ENCODE data around the gene NPC2. TPM values are rescaled to one million over a fixed set of nuclear protein-coding genes. Genes with fewer than 3 reads are reported as not detected.

Gene NPC2
- total RNA-seq, 6 experiments from 2014 or later: 49.4 to 203 (median 98.0) TPM

DNA sequence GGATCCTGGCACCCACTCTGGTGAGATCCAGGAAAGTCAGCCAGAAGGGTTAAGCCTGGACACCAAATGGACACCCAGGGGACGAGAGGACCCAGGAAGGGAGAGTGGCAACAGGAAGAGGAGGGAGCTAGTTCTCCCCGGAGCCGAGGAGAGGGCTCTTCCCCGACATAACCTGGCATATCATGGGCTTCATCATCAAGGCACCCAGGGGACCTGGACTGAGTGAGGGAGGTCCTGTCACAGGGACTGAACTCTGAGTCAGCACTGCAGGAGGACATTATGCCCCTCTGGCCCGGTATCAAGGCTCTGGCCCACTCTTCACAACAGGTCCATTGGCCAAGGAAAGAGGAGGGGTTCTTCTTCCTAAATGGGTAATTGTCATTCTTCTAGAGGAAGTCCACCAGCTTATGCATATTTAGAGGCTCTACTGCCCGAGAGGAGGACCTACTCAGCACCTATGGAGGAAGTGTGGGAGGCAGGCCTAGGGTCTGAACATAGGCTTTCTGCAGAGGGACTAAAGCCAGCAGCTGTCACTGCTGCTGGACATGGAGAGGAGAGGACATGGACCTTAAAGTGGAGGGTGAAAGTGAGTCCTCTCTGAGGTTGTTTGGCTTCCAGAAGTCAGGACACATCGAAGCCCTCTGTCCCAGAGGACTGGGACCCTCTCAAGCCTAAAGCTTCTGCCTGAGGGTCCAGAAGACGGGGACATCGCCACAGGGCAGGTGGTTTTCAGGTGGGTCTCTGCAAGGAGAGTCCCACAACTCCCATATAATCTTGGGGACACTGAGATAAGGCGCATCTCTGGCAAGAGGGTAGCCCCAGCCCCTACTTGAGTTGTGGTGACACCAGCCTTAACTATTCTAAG is 19.1 kb upstream of the NPC2 start:
- no peaks in the 10 kb centered on the region for H3K27me3 ChIP-seq
- no peak overlapping the region for H3K27ac ChIP-seq
- intact Hi-C loops (cut with DNase I): loop anchor here in 1 of 2 donors (10.0 kb wide), 1 partner anchor 283 kb away; no protein-coding TSS in a partner anchor
- H3K4me1 ChIP-seq: no peaks in the 10 kb centered on the region
- no peak for ATAC-seq
- H3K4me3 ChIP-seq: no peak overlapping the region
- H3K9me3 ChIP-seq: no peaks in the 10 kb centered on the region
- peak in 2 of 3 donors; percentile 14 to 24 for DNase-seq
- WGBS (ENCODE audit: insufficient coverage, low coverage, low lambda C conversion rate, missing lambda C conversion rate): 67% methylated on average over 4 of the region's 10 CpGs
- H3K36me3 ChIP-seq: no peaks in the 10 kb centered on the region
- TF ChIP-seq CTCF (IDR thresholded peaks at IDR 0.05) (no peak), POLR2A (IDR thresholded peaks at IDR 0.05) (no peak)

GRCh38 chr14:74510959-74511409 is 17.9 kb upstream of the NPC2 start:
- DNase-seq (peak in 1 of 3 donors; percentile 26), ATAC-seq (no peak)
- intact Hi-C loops (cut with DNase I): loop anchor here in 1 of 2 donors (10.0 kb wide), 1 partner anchor 284 kb away; no protein-coding TSS in a partner anchor
- no CpG with 5 or more reads among the region's 10 CpGs for WGBS (ENCODE audit: insufficient coverage, low coverage, low lambda C conversion rate, missing lambda C conversion rate)
- no peaks in the 10 kb centered on the region for H3K36me3 ChIP-seq
- H3K27ac ChIP-seq: no peak overlapping the region
- H3K9me3 ChIP-seq: no peaks in the 10 kb centered on the region
- H3K4me1 ChIP-seq: no peaks in the 10 kb centered on the region
- TF ChIP-seq CTCF (IDR thresholded peaks at IDR 0.05): no peak
- no peak for TF ChIP-seq POLR2A (IDR thresholded peaks at IDR 0.05)
- H3K4me3 ChIP-seq: no peak overlapping the region
- no peaks in the 10 kb centered on the region for H3K27me3 ChIP-seq

DNA sequence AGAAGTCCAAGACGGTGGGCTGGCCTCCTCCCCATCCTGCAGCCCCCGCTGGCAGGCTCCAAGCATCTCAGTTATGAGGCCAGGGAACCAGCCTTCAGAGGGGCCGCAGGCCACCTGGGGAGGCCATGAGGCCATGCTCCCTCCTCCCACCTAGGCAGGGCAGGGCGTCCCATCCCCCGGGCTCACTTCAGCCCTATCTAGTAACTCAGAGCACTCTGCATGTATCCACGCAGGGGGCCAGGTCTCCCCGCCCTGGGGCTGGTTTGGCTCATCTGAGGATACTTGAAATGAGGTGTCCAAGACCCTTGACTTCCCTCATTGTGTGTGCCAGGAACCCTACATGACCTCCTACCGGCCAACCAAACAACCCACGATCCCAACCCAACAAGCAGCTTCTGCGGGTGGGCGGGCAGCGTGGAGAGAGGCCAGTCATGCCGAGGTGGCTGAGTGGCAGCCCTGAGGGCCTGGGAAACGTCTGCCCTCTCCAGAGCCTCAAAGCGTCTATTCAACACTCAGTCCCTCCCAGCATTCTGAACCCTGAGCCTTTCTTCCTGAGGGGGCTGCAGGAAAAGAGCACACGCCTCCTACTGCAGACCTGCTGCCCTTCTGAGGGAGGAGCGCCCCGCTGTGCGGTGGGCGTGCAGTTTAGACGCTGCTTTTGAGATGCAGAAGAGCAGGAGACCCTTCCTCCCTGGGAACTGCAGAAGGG is 17.3 kb upstream of the NPC2 start:
- ATAC-seq: no peak
- WGBS (ENCODE audit: insufficient coverage, low coverage, low lambda C conversion rate, missing lambda C conversion rate): 0% methylated on average over 1 of the region's 21 CpGs
- no peak overlapping the region for H3K27ac ChIP-seq
- no peaks in the 10 kb centered on the region for H3K27me3 ChIP-seq
- intact Hi-C loops (cut with DNase I): loop anchor here in 1 of 2 donors (10.0 kb wide), 1 partner anchor 284 kb away; no protein-coding TSS in a partner anchor
- no peak for TF ChIP-seq POLR2A (IDR thresholded peaks at IDR 0.05)
- TF ChIP-seq CTCF (IDR thresholded peaks at IDR 0.05): no peak
- no peaks in the 10 kb centered on the region for H3K36me3 ChIP-seq
- H3K4me1 ChIP-seq: no peaks in the 10 kb centered on the region
- DNase-seq: peak in 2 of 3 donors; percentile 37 to 46
- no peaks in the 10 kb centered on the region for H3K9me3 ChIP-seq
- H3K4me3 ChIP-seq: no peak overlapping the region

DNA sequence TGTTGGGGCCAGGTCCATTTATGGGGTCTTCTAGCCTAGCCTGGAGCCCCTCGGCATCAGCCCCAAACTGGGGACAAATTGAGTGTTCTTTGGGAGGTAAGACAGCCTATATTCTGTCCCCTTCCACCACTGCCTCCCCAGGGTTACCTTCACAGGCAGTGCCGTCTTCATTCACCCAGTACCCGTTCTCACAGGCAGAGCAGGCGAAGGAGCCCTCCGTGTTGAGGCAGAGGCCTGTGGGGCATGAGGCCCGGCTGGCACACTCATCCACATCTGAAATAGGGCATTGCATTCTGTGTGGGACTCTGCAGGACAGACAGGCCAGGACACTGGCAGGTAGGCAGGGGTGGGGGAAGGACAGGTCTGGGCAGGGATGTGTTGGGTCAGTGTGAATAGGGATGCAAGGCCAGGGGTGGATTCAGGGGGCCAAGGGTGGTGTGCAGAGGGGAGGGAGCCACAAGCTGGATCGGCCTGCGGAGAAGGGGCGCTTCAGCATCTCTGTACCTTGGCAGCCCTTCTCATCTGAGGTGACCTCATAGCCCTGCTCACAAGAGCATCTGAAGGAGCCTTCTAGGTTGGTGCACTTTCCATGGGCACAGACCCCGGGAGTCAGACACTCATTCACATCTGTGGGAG is 16.6 kb upstream of the NPC2 start:
- peak in 2 of 3 donors; percentile 28 to 35 for DNase-seq
- Histone ChIP-seq H3K4me3 (no peak overlapping the region), H3K27me3 (no peaks in the 10 kb centered on the region), H3K36me3 (no peaks in the 10 kb centered on the region), H3K4me1 (no peaks in the 10 kb centered on the region), H3K27ac (no peak overlapping the region), H3K9me3 (no peaks in the 10 kb centered on the region)
- no peak for ATAC-seq
- 83% methylated on average over 6 of the region's 10 CpGs for WGBS (ENCODE audit: insufficient coverage, low coverage, low lambda C conversion rate, missing lambda C conversion rate)
- intact Hi-C loops (cut with DNase I): loop anchor here in 1 of 2 donors (10.0 kb wide), 1 partner anchor 285 kb away; no protein-coding TSS in a partner anchor
- no peak for TF ChIP-seq POLR2A (IDR thresholded peaks at IDR 0.05)
- no peak for TF ChIP-seq CTCF (IDR thresholded peaks at IDR 0.05)
